GM12801 (cell line): ENCODE data around the gene GID8.

Experiments
- TF ChIP-seq, protein P1 (sequence below): IDR thresholded peaks from one replicate; pipeline ENCODE4 v1.5.1; 2011; ENCODE audit warnings: control low read depth; ENCODE audit not compliant: insufficient read length; ENCODE audit errors: extremely low read depth

GID8 gene

DNA sequence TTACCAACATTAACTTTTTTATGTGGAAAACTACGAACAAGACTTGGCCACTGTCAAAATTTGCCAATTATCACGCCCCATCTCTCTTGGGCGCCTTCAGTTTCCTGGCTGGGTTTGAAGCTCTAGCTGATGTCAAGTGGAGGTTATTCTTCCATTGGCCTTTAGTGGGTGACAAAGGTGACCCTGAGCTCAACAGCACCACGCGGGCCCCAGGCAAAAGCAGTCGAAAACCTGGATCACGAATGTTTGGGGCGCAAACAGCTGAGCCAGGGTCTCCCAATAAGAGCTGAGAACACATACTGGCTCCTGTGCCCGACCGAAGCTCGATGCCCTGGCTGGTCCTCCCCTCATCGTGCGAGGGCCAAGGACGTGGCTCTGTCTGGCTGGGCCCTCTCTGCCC lies 41.4 kb downstream of the GID8 start:
- TF ChIP-seq, protein P1, sequence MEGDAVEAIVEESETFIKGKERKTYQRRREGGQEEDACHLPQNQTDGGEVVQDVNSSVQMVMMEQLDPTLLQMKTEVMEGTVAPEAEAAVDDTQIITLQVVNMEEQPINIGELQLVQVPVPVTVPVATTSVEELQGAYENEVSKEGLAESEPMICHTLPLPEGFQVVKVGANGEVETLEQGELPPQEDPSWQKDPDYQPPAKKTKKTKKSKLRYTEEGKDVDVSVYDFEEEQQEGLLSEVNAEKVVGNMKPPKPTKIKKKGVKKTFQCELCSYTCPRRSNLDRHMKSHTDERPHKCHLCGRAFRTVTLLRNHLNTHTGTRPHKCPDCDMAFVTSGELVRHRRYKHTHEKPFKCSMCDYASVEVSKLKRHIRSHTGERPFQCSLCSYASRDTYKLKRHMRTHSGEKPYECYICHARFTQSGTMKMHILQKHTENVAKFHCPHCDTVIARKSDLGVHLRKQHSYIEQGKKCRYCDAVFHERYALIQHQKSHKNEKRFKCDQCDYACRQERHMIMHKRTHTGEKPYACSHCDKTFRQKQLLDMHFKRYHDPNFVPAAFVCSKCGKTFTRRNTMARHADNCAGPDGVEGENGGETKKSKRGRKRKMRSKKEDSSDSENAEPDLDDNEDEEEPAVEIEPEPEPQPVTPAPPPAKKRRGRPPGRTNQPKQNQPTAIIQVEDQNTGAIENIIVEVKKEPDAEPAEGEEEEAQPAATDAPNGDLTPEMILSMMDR = no peak

DNA sequence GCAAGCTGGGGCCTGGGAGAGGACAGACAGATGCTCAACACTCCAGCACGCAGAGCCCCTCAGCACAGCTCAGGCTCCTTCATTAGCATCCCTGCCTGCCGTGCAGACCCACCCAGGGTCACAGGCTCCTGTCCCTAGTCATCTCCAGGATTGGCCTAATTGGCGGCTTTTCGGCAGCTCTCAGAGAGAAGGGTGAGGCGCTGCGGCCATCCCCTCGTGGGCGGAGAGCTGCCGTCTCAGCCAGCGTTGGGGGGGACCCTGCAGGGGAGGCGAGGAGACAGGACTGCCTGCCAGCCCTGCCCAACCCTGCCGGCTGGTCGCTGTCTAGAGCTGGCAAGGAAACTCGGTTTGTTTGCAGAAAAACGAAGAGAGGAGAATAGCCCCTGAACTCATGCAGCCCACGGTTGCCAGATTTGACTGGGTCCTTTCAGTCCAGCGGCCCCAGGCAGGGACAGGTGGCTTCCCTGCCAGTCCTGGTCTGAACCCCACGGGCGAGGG lies 42.0 kb downstream of the GID8 start:
- TF ChIP-seq, protein P1 = no peak

DNA sequence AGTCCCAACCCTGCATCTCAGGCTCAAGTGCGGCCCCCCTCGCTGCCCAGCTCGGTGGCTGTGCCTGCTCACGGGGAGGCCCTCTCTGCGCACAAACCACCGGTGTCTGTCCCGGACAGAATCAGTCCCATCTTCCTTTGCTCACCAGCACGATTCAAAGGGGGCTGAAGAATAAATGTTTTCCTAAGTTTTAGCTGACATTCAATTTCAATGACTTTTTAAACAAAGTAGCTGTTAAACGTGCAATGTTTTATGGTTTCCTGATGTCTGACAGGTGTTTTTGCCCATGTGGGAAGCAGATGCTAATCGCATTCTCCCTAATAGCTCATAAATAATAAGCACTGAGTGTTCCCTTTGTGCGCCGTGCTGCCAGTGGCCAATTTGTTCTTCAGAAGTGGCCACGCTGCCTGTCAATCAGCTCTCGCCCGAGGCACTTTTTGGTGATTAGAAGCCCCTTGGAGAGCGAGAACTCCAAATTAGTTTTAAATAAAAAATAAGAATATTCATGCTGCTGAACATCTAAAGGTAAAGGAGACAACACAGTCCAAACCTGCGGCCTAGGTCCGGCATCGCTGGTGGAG lies 42.5 kb downstream of the GID8 start:
- TF ChIP-seq, protein P1 = no peak

DNA sequence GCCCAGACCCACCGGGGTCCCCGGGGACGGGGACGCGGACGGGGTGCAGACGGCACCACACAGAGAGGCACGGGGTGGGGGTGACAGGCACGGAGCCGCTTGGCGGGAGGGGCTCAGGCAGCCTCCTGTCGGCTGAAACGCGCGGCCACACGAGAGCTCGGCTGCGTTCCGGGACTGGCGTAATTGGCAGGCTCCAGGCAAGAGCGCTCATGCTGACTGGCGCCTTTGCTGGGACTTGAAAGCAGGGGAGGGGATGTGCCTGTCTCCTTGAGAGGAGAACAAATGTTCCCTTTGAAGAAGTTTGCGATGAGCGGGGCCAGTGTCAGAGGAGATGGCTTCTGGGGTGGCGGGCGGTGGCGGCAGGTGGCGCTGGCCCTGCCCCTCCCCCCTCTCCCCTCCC lies 43.0 kb downstream of the GID8 start:
- TF ChIP-seq, protein P1 = no peak

DNA sequence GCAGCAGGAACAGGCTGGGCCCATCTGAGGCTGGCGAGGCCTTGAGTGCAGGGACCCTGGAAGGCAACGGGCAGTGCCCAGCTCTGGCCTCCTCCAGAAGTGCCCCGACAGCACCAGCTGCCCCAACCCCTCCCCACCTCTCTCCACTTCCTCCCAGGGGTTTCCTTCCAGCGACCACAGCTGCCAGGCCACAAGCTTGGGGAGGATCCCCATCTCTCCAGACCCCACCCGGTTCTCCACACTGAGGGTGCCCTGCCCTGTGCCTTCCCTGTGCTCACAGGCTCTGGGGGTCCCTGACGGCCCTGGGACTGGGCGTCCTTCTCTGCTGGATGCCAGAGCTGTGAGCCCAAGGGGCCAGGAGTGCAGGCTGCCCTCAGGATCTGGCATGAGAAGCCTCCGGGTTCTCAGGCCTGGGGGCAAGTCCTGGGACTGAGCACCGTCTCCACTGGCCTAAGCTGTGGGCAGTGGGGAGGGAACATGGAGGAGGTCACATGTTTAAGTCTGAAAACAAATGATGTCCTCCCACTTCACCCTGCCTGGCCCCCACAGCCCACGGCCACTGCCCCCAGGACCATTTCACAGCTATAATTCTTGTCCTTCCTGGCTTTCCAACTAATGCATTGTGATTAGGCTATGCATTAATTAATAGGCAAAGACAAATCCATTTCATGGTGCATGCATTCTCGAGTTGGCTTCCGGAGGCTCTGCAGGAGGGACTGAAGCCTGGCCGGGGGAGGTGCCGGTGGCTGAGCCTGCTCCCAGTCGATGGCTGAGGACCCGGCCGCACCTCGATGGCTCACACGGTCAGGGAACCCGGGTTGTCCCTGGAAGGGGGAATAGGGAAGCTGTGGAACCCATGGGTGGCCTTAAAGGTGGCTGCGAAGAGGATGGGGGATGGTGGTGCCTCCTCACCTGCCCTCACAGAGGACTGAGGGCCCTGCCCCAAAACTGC lies 44.5 kb downstream of the GID8 start:
- TF ChIP-seq, protein P1 = no peak

DNA sequence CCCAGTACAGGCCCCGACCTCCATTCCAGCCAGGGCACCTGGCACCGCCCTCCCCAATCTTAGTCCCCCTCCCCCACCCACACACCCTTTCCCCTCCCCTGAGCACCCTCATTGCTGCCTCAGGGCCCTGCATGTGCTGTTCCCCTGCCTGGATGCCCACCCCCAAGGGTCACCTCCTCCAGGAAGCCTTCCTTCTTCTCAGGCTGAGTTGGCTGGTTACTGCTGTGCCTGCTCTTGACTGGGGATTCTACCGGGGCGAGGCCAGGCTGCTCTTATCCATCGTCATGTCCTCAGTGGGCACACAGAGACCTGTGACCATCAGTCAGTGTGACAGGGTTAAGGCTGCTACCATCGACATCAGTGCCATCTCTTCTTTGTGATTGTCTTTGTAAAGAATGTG lies 45.3 kb downstream of the GID8 start:
- TF ChIP-seq, protein P1 = no peak

DNA sequence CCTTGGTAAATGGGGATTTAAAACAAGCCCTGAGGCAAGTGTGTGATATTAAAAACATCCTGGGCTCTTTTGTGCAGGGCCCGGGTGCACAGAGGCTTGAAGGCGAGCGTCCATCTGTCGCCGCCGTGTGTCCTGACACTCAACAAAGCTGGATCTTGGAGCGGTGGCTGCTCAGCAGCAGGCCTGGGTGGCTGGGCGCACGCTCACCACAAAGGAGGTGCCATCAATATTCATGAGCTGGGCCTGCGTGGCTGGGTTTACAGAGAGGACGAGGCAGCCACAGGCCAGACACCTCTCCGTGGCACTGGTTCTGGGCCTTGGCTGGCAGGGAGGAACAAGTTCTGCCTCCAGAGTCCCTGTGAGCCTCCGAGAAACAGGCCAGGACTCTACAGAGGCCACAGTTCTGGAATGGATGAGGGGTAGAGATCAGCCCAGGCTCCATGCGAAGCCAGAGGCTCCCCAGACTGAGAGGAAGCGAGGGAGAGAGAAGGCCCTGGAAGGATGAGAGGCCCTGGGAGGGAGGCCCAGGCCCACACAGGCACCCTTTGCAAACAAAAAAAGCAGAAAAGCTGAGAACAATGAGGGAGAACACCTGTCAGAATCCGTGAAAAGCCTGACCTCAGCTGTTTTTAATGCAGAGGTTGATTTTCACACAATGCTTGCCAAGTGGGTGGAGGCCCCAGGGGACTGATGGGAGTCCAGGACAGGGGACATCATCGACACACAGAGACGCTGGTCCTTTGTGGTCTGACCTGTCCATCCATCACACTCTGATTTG lies 46.9 kb downstream of the GID8 start:
- TF ChIP-seq, protein P1 = no peak
